Spinal cord (tissue), 10 donors: ENCODE measurements around the gene OR2Z1. TPM values are rescaled to one million over a fixed set of nuclear protein-coding genes. Genes with fewer than 3 reads are reported as not detected.

Experiments
- DNase-seq, 6 donors: peaks; one replicate each; pipeline versions ENCODE4 v3.0.0 to v3.0.0-alpha.2; 2013 to 2015; ENCODE audit warnings: low spot score in 6 of 6, low read depth in 4 of 6
- H3K27ac ChIP-seq: one replicate; pipeline ENCODE4 v1.5.1; 2013; ENCODE audit warnings: low read depth, low read length, control low read depth
- H3K27me3 ChIP-seq: one replicate; pipeline ENCODE4 v1.6.1; 2013; ENCODE audit warnings: low read length; ENCODE audit not compliant: control insufficient read depth, insufficient read depth
- H3K36me3 ChIP-seq: one replicate; pipeline ENCODE4 v1.6.1; 2013; ENCODE audit warnings: low read length; ENCODE audit not compliant: control insufficient read depth, insufficient read depth
- H3K4me1 ChIP-seq: one replicate; pipeline ENCODE4 v1.6.1; 2013; ENCODE audit warnings: low read length; ENCODE audit not compliant: control insufficient read depth, insufficient read depth
- H3K4me3 ChIP-seq: one replicate; pipeline ENCODE4 v1.5.1; 2013; ENCODE audit warnings: low read depth, low read length, control low read depth
- H3K9me3 ChIP-seq: one replicate; pipeline ENCODE4 v1.6.1; 2013; ENCODE audit warnings: low read length; ENCODE audit not compliant: control insufficient read depth, insufficient read depth
- WGBS: methylation state at CpG from one replicate; pipeline ENCODE4 v1.1.5; 2013; ENCODE audit warnings: missing lambda C conversion rate; ENCODE audit not compliant: insufficient coverage; 5-methylcytosine and 5-hydroxymethylcytosine counted together
- polyA plus RNA-seq, 2 donors: library from polyadenylated mRNA; unstranded; fragments of 120-200 nt; gene quantifications; one replicate each; pipeline ENCODE4 v1.2.1, GENCODE V29; 2013; ENCODE audit not compliant: insufficient read length in 2 of 2
- total RNA-seq, 2 donors: library from RNA; depleted of rRNA in 1 of 2; stranded (reverse); fragments of 120-200 nt in 1 of 2; fragments of >200 nt in 1 of 2; gene quantifications; one replicate each; pipeline versions ENCODE4 v1.2.3 to v1.2.4, GENCODE V29; 2013 to 2014
- donor health status: healthy.

OR2Z1 gene
- total and polyA plus RNA-seq, 4 donors = not detected

DNA sequence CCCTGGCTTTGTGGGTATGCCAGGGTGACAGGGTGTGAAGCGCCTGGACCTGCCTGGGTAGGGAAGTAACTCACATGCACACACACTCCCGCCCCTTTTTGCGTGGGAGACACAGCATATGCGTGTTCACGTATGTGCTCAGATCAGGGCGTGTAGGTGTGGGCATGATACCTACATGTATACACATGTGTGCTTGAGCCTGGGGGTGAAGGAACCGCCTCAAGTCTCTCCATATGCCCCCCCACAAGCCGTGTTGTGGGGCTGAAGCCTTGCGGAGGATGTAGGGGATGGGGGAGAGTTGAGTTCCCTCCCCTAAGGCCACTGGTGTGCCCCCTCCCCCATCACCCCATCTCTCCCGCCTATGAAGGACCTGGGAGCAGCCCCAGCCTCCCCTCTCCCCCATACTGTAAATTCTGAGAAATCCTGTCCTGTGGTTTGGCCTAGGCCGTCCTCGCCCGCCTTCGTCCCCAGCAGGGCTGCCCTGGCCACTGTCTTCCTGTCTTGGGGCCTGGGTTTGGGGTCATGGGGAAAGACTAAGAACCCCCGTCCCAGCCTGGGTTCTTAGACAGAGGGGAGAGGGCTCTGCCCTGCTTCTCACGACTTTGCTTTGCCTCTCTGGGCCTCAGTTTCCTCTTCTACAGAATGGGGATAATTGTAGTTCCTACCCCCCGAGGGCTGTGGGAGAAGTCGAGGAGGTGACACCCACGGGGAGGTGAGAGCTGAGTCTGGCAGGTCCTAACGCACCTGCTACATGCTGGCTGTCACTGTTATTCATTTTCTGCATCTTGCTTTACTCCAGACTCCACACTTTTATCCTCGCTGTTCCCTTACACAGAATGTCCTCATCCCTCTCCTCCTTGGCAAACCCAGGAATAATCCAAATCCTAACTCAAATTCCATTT lies 37.2 kb upstream of the OR2Z1 start:
- H3K4me1 ChIP-seq = no peaks in the 10 kb centered on the region
- no peaks in the 10 kb centered on the region for H3K27me3 ChIP-seq
- DNase-seq = no peak
- H3K27ac ChIP-seq = no peak overlapping the region
- H3K4me3 ChIP-seq = no peak overlapping the region
- no peaks in the 10 kb centered on the region for H3K9me3 ChIP-seq
- no peaks in the 10 kb centered on the region for H3K36me3 ChIP-seq
- 65% methylated on average over 8 of the region's 21 CpGs for WGBS

DNA sequence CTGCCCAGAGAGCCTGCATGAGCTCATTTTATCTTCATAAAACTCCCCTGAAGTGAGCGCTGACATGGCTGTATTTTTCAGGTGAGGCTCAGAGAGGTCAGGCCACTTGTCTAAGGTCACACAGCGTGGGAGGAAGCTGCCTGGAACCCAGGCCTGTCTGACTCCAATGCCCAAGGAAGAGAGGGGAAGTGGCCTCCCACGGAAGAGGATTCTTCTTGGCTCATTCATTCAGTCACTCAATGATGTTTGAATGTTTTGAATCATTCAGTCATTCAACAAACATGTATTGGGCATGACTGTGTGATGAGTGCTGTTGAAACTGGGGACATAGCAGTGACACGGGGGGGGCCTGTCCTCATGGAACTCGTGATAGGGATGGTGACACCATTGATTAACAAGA lies 34.9 kb upstream of the OR2Z1 start:
- no peaks in the 10 kb centered on the region for H3K36me3 ChIP-seq
- H3K27me3 ChIP-seq = no peaks in the 10 kb centered on the region
- WGBS = 100% methylated on average over 1 of the region's 5 CpGs
- H3K4me3 ChIP-seq = no peak overlapping the region
- no peak for DNase-seq
- H3K27ac ChIP-seq = no peak overlapping the region
- H3K4me1 ChIP-seq = no peaks in the 10 kb centered on the region
- no peaks in the 10 kb centered on the region for H3K9me3 ChIP-seq

DNA sequence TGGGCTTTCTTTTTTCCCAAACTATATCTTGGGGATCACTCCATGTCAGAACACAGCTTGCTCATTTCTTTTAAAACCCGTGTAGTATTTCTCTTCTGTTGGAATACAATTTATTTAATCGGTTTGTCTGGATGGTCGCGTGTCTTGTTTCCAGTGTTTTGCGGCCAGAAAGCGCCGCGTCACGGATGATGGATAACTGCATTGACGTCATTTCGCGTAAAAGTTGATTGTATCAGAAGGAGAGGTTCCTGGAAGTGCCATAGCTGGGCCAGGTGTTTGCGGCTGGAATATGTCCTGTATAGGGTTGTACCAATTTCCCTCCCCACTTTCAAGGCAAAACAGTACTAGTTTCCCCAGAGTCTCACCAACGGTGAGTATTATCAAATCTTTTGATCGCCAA lies 32.5 kb upstream of the OR2Z1 start:
- Histone ChIP-seq H3K4me1 (no peaks in the 10 kb centered on the region), H3K4me3 (no peak overlapping the region), H3K36me3 (no peaks in the 10 kb centered on the region), H3K9me3 (no peaks in the 10 kb centered on the region), H3K27ac (no peak overlapping the region), H3K27me3 (no peaks in the 10 kb centered on the region)
- no peak for DNase-seq
- 100% methylated on average over 1 of the region's 15 CpGs for WGBS

DNA sequence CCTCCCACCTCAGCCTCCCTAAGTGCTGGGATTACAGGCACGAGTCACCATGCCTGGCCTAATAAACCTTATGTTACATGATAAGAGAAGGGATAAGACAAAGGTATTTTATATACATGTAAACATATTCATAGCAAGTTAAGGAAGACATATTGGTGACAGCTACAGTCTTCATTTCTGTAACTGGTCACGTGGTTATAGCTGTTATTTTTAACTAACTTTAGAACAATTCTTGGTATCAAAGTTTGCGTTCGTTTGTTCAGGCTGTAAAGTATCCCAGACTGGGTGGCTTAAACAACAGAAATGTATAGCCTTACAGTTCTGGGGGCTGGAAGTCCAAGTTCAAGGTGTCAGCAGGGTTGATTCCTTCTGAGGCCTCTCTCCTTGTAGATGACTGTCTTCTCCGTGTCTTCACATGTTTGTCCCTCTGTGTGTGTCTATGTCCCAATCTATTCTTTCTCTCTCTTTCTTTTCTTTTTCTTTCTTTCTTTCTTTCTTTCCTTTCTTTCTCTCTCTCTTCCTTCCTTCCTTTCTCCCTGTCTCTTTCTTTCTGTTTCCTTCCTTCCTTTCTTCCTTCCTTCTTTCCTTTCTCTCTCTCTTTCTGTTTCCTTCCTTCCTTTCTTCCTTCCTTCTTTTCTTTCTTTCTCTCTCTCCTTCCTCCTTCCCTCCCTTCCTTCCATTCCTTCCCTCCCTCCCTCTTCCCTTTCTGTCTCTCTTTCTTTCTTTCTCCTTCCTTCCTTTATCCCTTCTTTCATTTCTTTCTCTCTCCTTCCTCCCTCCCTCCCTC lies 30.5 kb upstream of the OR2Z1 start:
- Histone ChIP-seq H3K4me3 (no peak overlapping the region), H3K27me3 (no peaks in the 10 kb centered on the region), H3K27ac (no peak overlapping the region), H3K36me3 (no peaks in the 10 kb centered on the region), H3K4me1 (no peaks in the 10 kb centered on the region), H3K9me3 (no peaks in the 10 kb centered on the region)
- DNase-seq = no peak
- 93% methylated on average over 1 of the region's 5 CpGs for WGBS

DNA sequence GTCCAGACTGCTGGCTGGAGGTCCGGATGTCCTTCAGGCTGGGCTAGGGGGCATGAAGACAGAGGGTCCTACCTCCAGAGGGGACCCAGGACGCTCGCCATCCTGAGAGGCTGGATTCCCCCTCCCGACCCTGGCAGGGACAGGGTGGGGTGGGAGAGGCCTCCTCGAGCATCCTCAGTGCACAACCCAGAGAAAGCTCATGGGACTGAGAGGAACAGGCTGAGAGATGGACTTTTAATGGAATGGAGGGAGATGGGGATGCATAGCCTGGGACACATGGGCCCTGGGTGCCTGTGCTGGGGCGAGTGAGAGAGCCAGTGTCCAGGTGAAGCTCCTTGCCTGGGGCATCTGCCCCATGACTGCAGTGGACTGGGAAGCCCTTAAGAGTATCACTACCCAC lies 25.9 kb upstream of the OR2Z1 start:
- Histone ChIP-seq H3K36me3 (no peaks in the 10 kb centered on the region), H3K4me1 (no peaks in the 10 kb centered on the region), H3K4me3 (no peak overlapping the region), H3K27me3 (peaks cover 6% of the 10 kb centered on the region), H3K9me3 (no peaks in the 10 kb centered on the region), H3K27ac (no peak overlapping the region)
- DNase-seq = no peak
- WGBS = 73% methylated on average over 5 of the region's 6 CpGs

DNA sequence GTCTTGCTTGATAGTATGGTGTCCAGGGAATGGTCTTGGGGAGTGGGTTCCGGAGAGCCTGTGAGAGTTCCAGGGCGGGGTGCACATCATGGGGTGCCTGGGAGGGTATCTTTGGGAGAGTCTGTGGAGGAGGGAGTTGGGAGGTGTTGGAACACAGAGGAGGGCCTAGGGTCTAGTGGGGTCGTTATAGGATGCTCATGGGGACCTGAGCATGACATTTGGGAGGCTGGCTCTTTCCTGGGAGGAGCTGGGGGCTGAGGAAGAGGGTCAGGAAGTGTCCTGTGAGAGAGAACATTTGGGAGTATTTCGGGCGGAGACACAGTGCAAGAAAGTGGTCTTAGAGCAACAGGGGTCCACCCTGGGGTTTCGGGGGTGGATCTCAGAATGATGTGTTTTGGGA lies 25.5 kb upstream of the OR2Z1 start:
- no peaks in the 10 kb centered on the region for H3K4me1 ChIP-seq
- H3K9me3 ChIP-seq = no peaks in the 10 kb centered on the region
- H3K4me3 ChIP-seq = no peak overlapping the region
- no peaks in the 10 kb centered on the region for H3K36me3 ChIP-seq
- H3K27ac ChIP-seq = no peak overlapping the region
- WGBS = 72% methylated on average over 6 of the region's 6 CpGs
- H3K27me3 ChIP-seq = peaks cover 6% of the 10 kb centered on the region
- no peak for DNase-seq

DNA sequence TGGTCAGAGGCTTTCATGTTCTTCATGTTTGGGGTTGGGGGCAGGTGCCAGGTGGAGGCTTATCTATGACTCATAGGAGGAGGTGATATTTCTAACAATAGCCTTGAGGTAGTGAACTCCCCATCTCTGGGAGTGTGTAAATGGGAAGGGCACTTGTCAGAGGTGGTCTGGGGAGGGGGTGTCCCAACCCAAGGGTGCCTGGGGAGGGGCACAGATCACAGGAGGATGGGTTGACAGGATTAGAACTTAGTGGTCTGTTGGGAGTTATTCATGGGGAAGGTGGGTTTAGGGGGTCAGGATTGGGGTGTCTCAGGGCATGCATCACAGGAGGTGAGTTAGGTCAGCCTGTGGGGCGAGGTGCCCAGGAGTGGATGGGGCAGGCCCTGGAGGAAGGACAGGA lies 24.4 kb upstream of the OR2Z1 start:
- DNase-seq = no peak
- Histone ChIP-seq H3K4me3 (no peak overlapping the region), H3K36me3 (no peaks in the 10 kb centered on the region), H3K9me3 (no peaks in the 10 kb centered on the region), H3K4me1 (no peaks in the 10 kb centered on the region), H3K27me3 (peaks cover 6% of the 10 kb centered on the region), H3K27ac (no peak overlapping the region)
- 67% methylated on average over 1 of the region's 1 CpG for WGBS

DNA sequence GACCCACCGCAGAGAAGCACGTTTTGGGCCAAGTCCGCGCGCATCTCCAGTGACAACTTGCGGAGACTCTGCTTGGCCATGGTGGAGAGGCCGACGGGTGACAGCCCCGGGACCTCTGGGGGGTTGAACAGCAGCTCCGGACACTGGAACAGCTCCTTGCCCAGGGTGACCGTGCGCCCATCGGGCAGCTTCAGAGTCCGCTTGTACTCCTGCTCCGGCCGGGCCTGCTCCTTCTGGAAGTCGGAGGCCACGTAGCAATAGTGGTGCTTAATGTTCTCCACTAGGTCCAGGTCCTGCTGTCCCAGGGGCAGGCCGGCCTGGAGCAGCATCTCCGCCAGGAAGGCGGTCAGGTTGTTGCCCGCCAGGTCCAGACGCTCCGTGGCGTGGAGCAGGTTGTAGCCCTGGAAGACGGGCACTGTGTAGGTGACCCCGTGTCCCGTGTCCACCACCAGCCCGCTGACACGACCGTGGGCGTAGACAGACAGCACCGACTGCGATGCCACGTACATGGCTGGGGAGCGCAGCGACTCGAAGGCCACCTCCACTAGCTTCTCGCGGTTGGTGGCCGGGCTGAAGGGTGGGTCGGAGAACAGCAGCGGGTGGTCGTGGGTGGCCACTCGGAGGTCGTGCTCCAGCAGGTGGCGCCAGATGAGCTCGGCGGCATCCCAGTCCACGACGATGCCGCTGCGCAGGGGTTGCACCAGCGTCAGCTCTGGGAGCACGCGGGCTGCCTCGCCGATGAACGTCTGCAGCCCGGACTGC lies 23.6 kb upstream of the OR2Z1 start:
- no peak for DNase-seq
- peaks cover 6% of the 10 kb centered on the region for H3K27me3 ChIP-seq
- H3K4me3 ChIP-seq = no peak overlapping the region
- 61% methylated on average over 60 of the region's 60 CpGs for WGBS
- H3K27ac ChIP-seq = no peak overlapping the region
- no peaks in the 10 kb centered on the region for H3K9me3 ChIP-seq
- H3K36me3 ChIP-seq = no peaks in the 10 kb centered on the region
- no peaks in the 10 kb centered on the region for H3K4me1 ChIP-seq

DNA sequence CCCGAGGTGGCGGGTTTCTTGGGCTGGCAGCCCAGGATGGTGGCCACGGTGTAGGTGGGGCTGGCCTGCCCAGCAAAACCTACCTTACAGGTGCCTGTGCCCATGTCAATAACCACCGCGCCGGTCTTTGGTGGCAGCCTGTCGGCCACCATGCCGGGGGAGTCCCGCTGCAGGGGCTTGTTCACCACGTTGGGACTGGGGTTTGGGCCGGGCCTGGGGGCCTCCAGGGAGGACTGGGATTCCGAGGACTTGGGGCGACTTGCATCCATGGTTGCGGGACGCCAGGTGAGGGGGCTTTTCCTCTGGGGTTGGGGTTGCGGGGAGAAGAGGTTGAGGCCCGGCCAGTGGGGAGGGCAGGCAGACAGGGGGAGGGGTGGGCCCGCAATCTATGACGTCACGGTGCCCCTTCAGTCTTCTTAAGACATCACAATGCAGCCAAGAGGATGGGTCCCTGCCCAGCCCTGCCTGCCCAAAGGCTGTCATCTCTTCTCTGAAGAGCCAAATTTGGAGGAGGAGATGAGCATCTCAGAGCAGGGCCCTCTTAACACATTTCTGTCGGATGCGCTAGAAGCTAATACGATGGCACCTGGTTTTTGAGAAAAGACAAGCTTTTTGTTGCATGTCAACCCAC lies 22.9 kb upstream of the OR2Z1 start, which contains the start of gene ACTL9:
Gene ACTL9 (minus strand): TSS at position 363 of the 631 bp plus-strand sequence. CDS start 94 bp downstream, at position 269.
- Histone ChIP-seq H3K27ac (no peak within 1 kb of the TSS), H3K36me3 (no peaks in the 10 kb centered on the region), H3K4me3 (no peak within 1 kb of the TSS), H3K9me3 (no peaks in the 10 kb centered on the region), H3K4me1 (no peaks in the 10 kb centered on the region), H3K27me3 (peaks cover 6% of the 10 kb centered on the region)
- no peak for DNase-seq
- 53% methylated on average over 18 of the region's 23 CpGs for WGBS
